ENCODE measurements around the gene SPAG4.

Gene SPAG4

GRCh38 chr20:35599776-35600120, 15.9 kb upstream of the SPAG4 start:
- no peak for DNase-seq (ENCODE audit: low read depth, low spot score)

- DNase-seq (ENCODE audit: low read depth, low spot score): no peak
Observed at GRCh38 chr20:35600176-35600992, 15.2 kb upstream of the SPAG4 start.

GRCh38 chr20:35600993-35601973, 14.3 kb upstream of the SPAG4 start:
- peak; percentile 55 for DNase-seq (ENCODE audit: low read depth, low spot score)

GRCh38 chr20:35601990-35602389, 13.6 kb upstream of the SPAG4 start:
- DNase-seq (ENCODE audit: low read depth, low spot score): no peak

- DNase-seq (ENCODE audit: low read depth, low spot score): no peak
Observed at GRCh38 chr20:35602851-35603495, 12.7 kb upstream of the SPAG4 start.

GRCh38 chr20:35603695-35604448, 11.8 kb upstream of the SPAG4 start:
- DNase-seq (ENCODE audit: low read depth, low spot score): no peak

- no peak for DNase-seq (ENCODE audit: low read depth, low spot score)
Observed at GRCh38 chr20:35604449-35604747, 11.2 kb upstream of the SPAG4 start.

- DNase-seq (ENCODE audit: low read depth, low spot score): no peak
Observed at GRCh38 chr20:35606127-35606526, 9.5 kb upstream of the SPAG4 start.

GRCh38 chr20:35607003-35607735, 8.5 kb upstream of the SPAG4 start:
- no peak for DNase-seq (ENCODE audit: low read depth, low spot score)

- no peak for DNase-seq (ENCODE audit: low read depth, low spot score)
Observed at GRCh38 chr20:35610833-35611427, 4.7 kb upstream of the SPAG4 start.

- no peak for DNase-seq (ENCODE audit: low read depth, low spot score)
Observed at GRCh38 chr20:35611482-35611881, 4.1 kb upstream of the SPAG4 start.

GRCh38 chr20:35616465-35617396, 1.1 kb downstream of the SPAG4 start:
- peak; percentile 99 for DNase-seq (ENCODE audit: low read depth, low spot score)

GRCh38 chr20:35617397-35618262, 2.0 kb downstream of the SPAG4 start:
- DNase-seq (ENCODE audit: low read depth, low spot score): no peak

GRCh38 chr20:35618263-35619131, 2.9 kb downstream of the SPAG4 start:
- DNase-seq (ENCODE audit: low read depth, low spot score): no peak

GRCh38 chr20:35619196-35620095, 3.8 kb downstream of the SPAG4 start:
- DNase-seq (ENCODE audit: low read depth, low spot score): peak; percentile 65

- DNase-seq (ENCODE audit: low read depth, low spot score): no peak
Observed at GRCh38 chr20:35620818-35621559, 5.4 kb downstream of the SPAG4 start.

Measured in activated CD4-positive, CD25-positive, alpha-beta regulatory T cell treated with anti-CD3 and anti-CD28 coated beads, Interleukin-2, amount 50 U/mL, for 16 hours (primary cell).